ENCODE data around the gene MYLK3.

MYLK3 gene

DNA sequence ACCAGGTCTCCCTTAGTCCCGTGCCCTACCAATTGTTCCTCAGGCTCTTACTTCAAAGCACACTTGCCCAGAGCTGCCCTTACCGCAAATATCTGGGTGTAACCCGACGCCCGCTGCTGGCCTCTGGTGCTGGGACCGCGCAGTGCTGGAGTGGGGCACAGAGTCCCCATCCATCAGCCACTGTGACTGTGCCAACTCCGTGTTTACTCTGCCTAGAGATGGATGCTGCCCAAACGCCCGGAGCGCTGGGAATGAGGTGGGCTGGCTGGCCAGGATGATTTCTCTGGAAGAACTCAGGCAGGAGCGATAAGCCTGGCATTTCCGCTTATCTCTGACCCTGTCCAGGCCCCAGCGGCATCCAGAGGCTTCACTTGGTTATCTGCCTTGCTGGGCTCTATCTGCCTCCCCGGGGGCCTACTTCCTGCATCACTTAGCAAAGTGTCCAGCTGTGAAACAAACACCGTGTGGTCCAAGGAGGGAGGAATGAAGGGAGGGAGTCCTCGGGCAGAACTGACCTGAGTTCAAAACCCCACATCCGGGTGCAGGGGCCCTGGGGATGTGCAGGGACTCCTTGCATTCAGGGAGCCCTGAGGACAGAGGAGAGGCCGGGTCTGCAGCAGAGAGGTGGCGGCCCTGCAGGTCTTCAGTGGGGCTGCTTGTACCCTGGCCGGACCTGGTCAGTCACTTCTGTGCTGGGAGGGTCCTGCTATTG is 9.4 kb upstream of the MYLK3 start:
- DNase-seq, result no peak

DNA sequence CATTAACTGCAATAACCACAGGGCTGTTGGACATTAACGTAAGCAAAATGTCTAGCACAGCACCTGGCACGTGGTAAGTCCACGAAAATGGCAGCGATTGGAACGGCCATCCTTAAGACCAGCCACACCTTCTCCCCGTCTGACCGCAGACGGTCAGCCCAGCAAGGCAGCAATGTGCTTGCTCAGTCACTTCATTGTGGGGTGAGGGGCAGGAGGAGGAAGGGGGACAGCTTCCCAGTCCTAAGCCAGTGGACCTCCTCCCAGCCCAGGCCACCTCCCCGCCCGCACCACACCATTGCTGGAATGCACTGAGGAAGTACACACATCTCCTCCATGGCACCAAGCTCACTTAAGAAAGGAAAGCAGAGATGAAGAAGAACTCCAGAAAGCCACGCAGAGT is 8.6 kb upstream of the MYLK3 start:
- DNase-seq, result no peak

DNA sequence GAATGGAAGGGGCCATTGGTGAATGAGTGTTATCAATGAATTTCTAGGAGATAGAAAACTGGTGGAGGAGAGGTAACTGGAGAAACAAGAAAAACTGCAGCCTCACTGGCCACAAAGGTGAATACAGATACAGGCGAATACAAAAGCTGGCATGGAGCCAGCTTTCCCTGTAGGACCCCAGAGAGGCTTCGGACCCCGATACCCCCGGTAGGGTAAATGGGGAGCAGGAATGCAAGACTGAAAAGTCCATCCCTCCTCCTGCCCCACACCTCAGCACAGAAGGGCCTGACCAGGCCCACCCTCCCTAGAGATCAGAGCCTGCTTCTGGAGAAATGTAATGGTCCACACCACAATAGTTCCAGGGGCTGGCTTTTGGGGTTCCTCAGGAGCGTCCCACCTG is 4.9 kb upstream of the MYLK3 start:
- DNase-seq, result no peak

DNA sequence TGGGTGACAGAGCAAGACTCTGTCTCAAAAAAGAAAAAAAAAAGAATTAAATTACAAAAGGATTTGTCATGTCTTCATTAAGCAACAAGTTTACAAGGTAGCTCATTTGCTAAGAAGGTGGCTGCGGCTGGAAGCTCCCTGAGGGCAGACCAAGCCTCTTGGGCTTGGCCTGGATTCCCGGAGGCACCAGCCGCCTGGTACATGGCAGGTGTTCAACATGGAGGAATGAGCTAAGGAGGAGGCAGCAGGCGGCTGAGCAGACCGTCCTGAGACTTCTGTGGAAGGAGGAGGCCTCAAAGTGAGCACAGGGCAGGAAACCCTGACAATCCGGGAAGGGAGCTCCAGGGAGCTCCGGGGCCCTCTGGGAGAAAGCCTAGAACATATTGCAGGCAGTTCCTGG is 3.2 kb upstream of the MYLK3 start:
- DNase-seq, result no peak

DNA sequence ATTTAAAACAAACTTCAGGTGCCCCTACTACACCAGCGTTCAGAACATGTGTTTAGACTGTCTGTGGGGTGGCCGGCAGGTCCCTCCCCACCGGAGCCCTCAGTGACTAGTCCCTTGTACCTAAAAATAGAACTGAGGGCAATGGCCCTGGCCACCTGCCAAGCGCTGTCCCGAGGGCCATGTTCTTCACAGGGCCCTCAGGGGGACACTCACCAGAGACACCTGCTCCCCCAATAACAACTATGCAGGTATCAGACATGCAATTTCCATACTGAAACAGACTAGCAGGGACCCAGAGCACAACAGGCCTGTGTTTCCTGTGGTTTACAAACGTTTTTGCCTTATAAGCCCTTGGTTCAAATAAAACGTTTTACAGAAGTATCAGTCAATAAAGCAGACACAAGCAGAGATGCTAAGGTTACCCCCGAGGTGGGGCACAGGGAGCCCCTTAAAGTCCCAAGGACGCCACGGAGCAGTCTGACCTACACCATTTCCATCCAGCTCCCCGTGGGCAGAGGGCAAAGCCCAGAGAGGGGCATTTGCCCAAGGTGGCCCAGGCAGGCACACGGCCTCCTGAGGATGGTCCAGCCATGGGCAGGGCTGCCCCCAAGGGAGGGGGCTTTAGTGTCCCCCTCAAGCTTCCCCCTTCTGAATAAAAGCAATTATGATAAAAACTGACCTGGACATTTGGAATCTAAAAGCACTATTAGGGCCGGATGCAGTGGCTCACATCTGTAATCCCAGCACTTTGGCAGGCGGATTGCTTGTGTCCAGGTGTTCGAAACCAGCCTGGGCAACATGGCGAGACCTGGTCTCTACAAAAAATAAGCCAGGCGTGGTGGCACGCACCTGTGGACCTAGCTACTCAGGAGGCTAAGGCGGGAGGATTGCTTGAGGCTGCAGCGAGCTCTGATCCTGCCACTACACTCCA is 896 bp upstream of the MYLK3 start:
- no peak for DNase-seq

DNA sequence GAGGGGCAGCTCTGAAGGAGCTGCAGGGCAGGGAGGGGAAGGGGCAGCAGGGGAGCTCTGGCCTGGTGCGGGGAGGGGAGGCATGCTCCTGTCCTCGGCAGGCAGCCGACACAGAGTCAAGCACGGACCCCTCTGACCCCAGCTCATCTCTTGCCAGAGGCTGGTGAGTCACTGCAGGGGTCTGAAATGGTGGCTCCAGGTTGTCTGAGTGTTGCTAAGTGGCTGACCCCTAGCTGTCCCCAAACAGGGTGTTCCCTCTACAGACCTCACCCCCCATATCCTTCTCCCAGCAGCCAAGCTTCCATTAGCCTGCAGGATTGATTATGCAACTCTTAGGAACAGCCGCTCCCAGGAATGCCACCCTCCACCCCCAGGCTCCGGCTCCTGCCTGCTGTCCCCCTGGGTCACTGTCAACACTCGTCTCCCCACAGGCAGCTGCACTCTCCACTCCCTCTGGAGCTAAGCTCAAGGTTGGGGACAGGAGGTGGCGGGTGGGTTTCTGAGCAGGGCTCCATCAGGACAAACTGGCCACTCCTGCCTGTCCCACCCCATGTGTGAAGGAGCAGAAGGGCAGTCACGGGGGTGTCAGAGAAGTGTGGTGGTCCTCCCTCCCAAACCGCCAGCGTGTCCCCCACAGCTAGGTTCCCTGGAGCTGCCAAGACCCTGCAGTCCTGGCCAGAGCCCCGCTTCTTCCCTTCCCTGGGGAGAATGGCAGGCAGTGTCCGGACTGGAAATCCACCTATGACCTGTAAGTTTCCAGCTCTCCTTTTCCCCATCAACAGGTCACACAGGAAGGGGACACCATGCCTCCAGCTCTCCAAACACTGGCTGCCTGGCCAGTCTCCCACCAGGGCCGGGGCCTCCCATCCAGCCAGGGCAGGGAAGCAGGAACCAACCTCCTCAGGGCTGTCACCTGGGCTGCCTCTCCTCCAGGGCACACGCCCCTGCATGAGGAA is 1.0 kb downstream of the MYLK3 start:
- no peak for DNase-seq

DNA sequence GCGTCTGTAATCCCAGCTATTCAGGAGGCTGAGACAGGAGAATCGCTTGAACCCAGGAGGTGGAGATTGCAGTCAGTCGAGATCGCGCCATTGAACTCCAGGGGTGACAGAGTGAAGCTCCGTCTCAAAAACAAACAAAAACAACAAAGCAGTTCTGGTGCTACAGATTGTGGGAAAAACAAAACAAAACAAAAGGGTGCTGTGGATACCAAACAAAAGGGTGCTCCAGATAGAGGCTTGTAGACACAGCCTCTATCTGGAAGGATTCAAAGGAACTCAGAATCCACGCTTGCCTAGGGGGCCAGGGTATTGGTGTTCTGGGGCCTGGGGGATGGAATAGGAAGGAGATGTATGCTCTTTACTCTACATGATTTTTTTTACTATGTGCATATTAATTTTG is 2.5 kb downstream of the MYLK3 start:
- no peak for DNase-seq

DNA sequence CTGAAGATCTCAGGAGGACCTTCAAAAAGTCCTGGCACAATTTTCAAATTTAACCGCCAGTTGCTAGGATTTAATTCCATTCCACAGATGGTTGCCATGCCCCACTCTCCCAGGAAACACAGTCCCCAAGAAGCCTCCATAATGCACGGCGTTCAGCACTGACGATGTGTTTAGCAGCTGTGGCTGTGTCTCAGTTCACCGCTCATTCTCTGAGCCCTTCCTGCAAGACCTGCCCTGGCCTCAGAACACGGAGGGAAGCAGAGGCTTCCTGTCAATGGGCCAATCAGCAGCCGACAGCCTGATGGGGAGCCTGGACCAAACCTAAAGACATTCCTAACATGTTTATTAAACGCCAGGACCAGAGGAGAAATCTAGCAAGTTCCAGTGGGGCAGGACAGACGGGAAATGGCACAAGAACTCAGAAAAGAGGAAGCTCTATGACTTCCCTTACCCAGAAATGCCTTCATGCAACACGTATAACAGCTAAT is 4.9 kb downstream of the MYLK3 start:
- DNase-seq, result no peak

DNA sequence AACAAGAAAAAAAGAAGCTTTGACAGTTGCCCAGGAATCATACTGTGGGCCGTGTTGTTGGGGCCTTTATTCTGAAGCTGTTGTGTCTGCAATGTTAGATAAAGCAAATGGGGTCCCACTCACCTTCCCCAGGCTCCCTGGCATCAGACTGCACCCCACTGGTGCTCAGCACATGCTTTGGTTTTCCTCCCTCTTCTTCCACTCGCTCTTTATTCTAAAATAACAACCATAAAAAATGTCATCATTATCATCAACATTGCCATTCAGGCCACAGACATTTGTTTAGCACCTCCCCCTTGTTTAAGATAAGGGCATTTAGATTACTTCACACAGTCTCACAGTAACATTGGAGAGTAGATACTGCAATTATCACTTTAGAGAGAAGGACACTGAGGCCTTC is 8.2 kb downstream of the MYLK3 start:
- DNase-seq, result no peak

DNA sequence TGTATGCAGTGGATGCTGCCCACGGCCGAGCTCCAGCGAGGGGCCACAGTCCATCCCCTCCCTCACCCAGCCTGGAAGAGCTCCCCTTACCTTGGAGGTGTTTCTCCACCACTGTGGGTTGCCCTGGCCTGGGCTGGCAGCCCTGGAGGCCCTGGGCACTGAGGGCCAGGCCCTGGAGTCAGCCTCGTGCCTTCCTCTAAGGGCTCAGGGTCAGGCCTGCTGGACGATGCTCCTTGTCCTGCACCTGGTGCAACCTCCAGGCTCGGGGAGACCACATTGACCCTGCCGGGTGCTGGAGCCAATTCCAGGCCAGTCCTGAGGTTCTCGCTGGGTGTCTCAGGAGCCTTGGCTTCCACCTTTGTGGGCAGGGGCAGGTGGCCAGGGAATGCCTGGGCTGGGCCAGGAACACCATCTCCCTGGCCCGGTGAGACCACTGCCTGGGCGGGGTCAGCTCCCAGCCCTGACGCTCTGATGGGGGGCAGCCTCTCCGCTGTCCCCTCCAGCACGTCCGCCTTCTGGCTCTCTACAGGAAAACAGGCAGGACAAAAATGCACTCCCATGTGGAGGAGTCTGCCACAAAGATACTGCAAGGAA is 10.4 kb downstream of the MYLK3 start:
- no peak for DNase-seq

DNA sequence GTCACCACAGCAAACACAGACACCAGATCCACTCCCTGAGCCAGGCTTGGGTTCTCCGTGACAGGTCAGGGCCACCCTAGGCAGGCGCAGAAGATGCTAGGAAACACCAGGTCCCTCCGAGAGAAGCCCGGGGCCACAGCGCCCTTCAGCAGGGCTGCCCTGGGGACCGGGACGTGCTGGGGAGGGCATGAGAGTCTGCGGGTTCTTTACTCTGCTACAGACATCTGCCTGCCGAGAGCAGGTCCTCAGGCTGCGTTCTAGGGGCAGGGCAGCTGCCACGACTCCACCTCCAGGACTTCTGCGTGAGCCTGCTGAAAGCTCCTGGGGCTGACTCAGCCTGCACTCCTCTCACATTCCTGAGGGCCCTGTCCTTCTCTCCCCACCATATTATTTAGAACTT is 11.4 kb downstream of the MYLK3 start:
- no peak for DNase-seq

DNA sequence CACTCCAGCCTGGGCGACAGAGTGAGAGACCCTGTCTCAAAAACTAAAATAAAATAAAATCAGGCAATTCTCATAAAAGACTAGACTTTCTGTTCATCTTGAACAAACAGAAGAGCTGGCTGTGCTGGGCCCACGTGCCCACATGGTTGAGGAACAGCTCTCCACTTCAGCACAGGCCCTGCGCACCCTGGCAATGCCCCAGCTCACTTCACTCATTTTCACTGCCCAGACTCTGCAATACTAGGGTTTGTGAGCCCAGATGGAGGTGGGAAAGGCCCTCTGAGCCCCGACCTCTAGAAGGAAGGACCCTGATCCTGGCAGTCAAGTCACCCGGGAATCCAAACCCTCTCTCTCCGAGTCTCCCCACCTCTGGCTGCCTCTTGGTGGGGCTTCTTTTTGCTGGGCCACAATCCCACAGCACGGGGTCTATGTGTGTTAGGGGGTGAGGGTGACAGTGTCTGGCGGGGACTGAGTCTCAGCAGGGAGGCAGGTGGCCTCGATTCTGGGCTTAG is 14.8 kb downstream of the MYLK3 start:
- no peak for DNase-seq

DNA sequence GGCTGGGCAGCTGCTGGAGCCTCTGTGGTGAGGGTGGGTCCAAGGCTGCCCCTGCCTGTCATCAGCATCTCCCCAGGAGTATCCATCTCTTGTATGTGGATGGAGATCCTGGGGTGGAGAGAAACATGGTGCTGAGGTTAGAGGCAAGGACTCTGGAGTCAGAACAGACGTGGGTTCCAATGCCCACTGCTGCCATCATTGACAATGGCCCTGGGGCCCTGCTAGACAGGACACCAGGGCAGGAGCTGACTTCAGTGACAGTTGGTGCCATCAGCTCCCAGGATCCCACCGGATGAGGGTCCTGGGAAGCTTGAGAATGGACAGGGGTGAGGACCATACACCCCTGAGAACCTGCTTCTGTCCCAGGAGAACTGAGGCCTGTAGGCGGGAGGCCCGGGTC is 15.6 kb downstream of the MYLK3 start:
- DNase-seq, result no peak

DNA sequence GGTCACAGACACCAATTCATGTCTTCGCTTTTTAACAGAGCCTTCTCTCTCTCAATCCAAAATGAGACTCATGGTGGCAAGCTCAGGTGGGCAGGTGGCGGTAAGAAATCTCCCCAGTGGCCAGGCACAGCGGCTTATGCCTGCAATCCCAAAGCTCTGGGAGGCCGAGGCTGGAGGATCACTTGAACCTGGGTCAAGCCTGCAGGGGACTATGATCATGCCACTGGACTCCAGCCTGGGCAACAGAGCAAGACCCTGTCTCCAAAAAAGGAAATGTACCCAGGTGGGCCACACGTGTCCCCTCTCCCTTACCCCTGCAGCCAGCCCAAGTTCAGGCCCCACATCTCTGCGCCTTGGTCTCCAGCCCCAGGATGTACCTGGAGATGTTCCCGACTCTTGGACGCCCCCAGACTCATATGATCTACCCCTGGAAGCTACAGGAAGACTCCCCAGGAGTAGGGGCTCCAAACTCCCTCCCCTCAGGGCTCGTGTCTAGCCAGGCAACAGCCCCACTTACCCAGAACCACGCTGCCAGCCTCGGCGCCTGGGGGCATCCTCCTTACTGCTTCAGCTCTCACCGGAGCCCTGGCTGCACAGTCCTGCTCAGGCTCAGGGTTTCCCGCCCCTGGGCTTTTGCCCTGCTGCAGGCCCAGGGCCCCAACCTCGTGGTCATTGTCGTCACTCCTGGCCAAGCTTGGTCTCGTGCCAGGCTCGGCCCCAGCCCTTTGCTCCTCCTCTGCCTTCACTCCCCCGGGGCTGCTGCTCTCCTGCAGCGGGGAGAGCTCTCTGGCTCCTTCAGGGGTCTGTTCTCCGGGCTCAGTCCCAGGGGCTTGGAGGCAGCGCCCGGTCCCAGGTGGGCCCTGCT is 16.2 kb downstream of the MYLK3 start:
- DNase-seq, result no peak

DNA sequence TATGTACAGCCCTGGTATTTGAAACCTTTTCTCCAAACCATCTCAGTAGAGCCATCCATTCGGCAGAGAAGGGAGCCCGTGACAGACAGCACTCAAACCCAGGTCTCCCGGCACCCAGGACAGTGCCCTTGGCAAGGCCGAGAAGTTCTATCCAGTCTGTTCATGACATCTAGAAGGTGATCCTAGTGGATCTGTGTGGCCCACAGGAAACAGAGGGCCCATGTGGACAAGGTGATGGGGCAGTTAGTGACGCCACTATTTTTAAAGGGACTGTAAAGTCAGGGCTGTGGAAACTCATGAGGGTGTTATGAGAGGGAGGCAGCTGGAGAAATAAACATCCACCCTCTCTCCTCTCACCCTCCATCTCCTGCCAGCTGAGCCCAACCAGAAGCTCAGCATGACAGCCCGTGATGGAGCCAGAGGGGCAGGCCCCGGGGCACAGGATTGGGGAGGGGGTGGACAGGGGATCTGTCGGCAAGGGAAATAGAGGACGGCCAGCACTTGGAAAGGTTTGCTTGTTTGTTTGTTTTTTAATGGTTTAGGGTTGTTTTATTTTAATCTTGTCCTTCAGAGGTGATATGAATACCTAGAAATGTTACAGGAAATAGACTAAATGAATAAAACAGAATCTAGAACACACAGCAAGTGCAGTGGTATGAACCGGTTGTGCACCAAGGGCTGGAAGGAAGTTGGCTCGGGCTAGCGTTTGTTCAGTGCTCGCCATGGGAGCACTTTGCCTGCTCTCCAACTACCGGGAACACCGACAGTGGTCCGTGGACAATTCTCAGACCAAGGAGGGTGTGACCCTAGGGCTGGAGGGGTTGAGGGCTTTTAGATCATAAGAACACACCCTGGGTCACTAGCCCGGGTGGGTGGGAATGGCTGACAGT is 17.1 kb downstream of the MYLK3 start:
- DNase-seq, result no peak

DNA sequence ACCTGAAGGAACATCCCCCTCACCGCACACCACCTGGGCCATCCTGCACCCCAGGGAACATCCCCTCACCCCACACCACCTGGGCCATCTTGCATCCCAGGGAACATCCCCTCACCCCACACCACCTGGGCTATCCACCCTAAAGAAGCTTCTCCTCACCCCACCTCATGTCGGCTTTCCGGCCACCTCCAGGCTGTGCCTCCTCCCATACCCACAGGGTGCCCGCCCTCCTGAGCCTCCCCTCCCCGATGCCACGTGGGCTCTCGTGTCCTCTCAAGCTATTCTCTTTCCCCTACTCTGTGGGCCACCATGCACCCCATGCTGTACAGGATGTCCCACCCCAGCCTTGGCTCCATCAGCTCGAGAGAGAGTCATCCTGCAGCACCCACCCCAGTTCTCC is 18.0 kb downstream of the MYLK3 start:
- no peak for DNase-seq

DNA sequence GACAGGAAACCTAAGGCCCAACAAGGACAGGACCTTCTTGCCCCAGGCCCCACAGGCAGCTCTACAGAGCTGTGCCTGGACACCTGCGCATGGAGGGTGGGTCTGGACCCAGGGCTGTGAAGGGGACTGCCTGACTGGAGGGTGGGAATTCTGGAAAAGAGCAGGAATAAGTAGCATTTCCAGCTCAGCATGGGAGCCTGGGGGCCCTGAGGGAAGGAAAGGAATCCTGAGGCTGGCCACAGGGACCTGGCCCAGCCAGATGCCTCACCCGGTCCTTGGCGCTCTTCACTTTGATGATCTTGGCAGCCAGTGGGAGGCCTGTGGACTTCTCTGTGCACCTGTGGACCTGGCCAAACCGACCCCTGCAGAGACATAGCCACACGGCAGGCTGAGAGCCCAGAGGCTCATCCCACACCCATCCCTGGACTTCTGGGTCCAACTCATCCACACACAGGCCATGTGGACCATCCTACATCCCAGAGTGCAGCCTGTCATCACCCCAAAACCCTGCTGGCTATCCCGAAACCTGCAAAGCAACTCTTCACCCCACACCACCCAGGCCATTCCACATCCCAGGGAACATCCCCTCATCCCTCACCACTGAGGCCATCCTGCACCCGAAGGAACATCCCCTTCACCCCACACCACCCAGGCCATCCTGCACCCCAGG is 18.7 kb downstream of the MYLK3 start:
- DNase-seq, result no peak

DNA sequence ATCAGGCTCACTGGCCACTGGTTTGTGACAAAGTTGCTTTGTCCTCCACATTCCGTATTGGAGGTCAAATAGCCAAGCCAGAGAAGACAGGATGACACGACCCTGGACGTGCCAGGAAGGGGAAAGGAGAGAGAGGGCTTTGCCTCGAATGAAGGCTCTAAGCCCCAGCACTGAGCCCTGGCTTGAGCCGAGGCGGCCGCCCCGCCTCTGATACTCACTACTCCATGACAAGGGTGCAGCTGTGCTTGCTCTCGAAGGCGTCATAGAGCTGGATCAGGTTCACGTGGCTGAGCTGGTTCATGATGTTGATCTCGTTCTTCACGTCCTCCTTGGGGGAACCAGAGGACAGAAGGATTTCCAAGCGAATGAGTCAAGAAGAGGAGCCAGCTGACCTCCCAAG is 19.3 kb downstream of the MYLK3 start:
- no peak for DNase-seq

DNA sequence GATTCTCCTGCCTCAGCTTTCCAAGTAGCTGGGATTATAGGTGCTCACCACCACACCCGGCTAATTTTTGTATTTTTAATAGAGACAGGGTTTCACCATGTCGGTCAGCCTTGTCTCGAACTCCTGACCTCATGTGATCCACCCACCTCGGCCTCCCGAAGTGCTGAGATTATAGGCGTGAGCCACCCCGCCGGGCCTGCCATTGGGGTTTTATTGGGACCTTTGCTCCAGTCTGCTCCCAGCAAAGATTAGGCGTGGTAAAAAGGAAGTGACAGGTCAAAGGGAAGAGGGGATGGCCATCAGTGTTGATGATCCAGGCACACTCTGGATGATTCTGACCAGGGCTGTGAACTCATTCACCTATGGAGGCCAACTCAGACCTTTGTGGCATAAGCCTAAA is 20.5 kb downstream of the MYLK3 start:
- no peak for DNase-seq

DNA sequence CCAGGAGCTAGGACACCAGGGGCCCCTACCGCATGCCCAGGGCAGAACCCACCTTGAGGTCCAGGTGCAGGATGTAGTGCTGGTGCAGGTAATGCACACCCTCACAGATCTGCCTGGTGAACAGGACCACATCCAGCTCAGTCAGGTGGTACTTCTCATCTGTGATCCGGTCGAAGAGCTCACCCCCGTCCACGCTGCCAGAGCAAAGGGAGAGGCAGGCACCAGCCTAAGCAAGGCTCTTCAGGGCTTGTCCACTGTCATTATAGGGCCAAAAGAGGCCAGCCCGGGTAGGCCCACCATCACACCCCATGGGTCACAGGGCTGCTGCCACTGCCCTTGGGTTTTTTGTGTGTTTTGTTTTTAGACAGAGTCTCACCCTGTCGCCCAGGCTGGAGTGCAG is 21.0 kb downstream of the MYLK3 start:
- DNase-seq, result no peak
